22Rv1 (cell line): ENCODE data around the gene PHPT1.

Source experiments
- H3K27ac ChIP-seq: fragments of 450-650 bp; 2 replicates; pipeline ENCODE4 v1.5.1; 2017
- CTCF ChIP-seq: fragments of 450-650 bp; IDR thresholded peaks from 2 replicates; pipeline ENCODE4 v1.5.1; 2017; ENCODE audit warnings: mild to moderate bottlenecking
- ZFX ChIP-seq: fragments of 450-650 bp; IDR thresholded peaks from 2 replicates; pipeline ENCODE4 v1.6.1; 2017; ENCODE audit warnings: antibody characterized with exemption, borderline replicate concordance

The PHPT1 gene

GRCh38 chr9:136898483-136899100, 49.4 kb downstream of the PHPT1 start:
- TF ChIP-seq CTCF, result no peak
- no peak overlapping the region for H3K27ac ChIP-seq

- TF ChIP-seq ZFX (no peak), CTCF (no peak)
- H3K27ac ChIP-seq, result no peak overlapping the region
These were observed 50.0 kb downstream of the PHPT1 start for GRCh38 chr9:136899196-136899595.

DNA sequence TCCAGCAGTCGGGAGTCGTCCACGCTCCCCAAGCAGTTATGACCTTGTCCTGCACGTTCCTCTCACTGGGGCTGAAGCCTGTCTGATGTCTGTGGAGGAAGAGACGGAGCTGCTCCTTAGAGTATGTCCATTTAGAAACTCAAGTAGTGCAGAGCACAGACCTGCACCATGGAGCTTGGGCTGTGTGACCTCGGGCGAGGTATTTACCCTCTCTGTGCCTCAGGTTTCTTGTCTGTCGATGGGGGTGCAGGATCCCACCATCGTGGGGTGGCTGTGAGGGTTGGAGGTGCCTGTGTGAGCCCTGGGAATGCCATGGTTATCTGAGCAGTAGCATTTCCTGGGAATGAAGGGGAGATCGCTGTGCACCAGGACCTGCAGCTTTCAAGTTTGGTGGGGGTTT, 51.3 kb downstream of the PHPT1 start:
- H3K27ac ChIP-seq, result no peak overlapping the region
- TF ChIP-seq ZFX, result no peak
- no peak for TF ChIP-seq CTCF
